ENCODE data around the gene TMEM131.

The TMEM131 gene

GRCh38 chr2:97812931-97813330, 182.8 kb downstream of the TMEM131 start:
- ChIA-PET POLR2A (ENCODE audit: low non-redundant PET) (no interaction called here), CTCF (interaction anchor here (0.8 kb wide), 1 partner anchor 361 kb away, joined by 4 read pairs; no protein-coding TSS in a partner anchor)
- no peak overlapping the region for H3K27ac ChIP-seq
- no peak for DNase-seq (ENCODE audit: low spot score)
- TF ChIP-seq CTCF (conservative IDR thresholded peaks at IDR 0.05; ENCODE audit: low read depth) = no peak

- no peak overlapping the region for H3K27ac ChIP-seq
- POLR2A ChIA-PET (ENCODE audit: low non-redundant PET) = no interaction called here
- DNase-seq (ENCODE audit: low spot score) = no peak
- no peak for TF ChIP-seq CTCF (conservative IDR thresholded peaks at IDR 0.05; ENCODE audit: low read depth)
- CTCF ChIA-PET = no interaction called here
Measured at GRCh38 chr2:97808816-97809215, 186.9 kb downstream of the TMEM131 start.

- peak; percentile 76 for DNase-seq (ENCODE audit: low spot score)
- no peak overlapping the region for H3K27ac ChIP-seq
- CTCF ChIA-PET = interaction anchor here (0.5 to 2.1 kb wide), 13 partner anchors 12 to 746 kb away, joined by 3 to 16 read pairs (median 3); no protein-coding TSS in a partner anchor
- POLR2A ChIA-PET (ENCODE audit: low non-redundant PET) = no interaction called here
- peak; percentile 93 for TF ChIP-seq CTCF (conservative IDR thresholded peaks at IDR 0.05; ENCODE audit: low read depth)
Measured at GRCh38 chr2:97806738-97807618, 188.8 kb downstream of the TMEM131 start.

- TF ChIP-seq CTCF (conservative IDR thresholded peaks at IDR 0.05; ENCODE audit: low read depth) = no peak
- no peak for DNase-seq (ENCODE audit: low spot score)
- ChIA-PET CTCF (interaction anchor here (0.5 to 2.1 kb wide), 5 partner anchors 112 to 579 kb away, joined by 3 to 16 read pairs (median 4); no protein-coding TSS in a partner anchor), POLR2A (ENCODE audit: low non-redundant PET) (no interaction called here)
- no peak overlapping the region for H3K27ac ChIP-seq
Measured at GRCh38 chr2:97805776-97806175, 190.0 kb downstream of the TMEM131 start.

GRCh38 chr2:97801028-97801427, 194.7 kb downstream of the TMEM131 start:
- POLR2A ChIA-PET (ENCODE audit: low non-redundant PET) = no interaction called here
- TF ChIP-seq CTCF (conservative IDR thresholded peaks at IDR 0.05; ENCODE audit: low read depth) = no peak
- no peak overlapping the region for H3K27ac ChIP-seq
- CTCF ChIA-PET = interaction anchor here (0.6 kb wide), 1 partner anchor 23 kb away, joined by 4 read pairs; no protein-coding TSS in a partner anchor
- DNase-seq (ENCODE audit: low spot score) = no peak

- CTCF ChIA-PET = interaction anchor here (0.6 kb wide), 1 partner anchor 98 kb away, joined by 3 read pairs; no protein-coding TSS in a partner anchor
- no peak for TF ChIP-seq CTCF (conservative IDR thresholded peaks at IDR 0.05; ENCODE audit: low read depth)
- DNase-seq (ENCODE audit: low spot score) = no peak
- no peak overlapping the region for H3K27ac ChIP-seq
- POLR2A ChIA-PET (ENCODE audit: low non-redundant PET) = no interaction called here
Measured at GRCh38 chr2:97798416-97798815, 197.3 kb downstream of the TMEM131 start.

Data from RWPE1 (cell line).